ENCODE results near the gene CDH22. TPM values are rescaled to one million over a fixed set of nuclear protein-coding genes. Genes with fewer than 3 reads are reported as not detected.

The CDH22 gene
- total and polyA plus RNA-seq, 2 experiments from 2014 or later = 0.08 to 0.10 TPM

DNA sequence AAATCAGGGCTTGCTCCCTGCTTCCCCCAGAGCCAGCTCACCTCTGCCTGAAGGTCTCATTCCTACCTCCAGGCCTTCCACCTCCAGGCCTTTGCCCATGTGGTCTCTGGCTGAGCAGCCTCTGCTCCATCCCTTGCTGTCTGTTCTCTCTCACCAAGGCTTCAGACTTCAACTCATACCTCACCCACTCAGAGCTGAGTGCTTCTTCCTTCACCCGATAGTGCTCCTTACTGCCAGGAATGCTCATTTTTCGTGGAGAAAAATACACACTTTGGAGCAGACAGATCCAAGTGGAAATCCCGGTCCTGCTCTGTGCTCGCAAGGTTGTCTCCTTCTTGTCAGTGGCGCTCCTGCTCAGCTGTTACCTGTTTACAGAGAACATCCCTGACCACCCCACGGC lies 7.0 kb upstream of the CDH22 start:
- Histone ChIP-seq H2AFZ (no peak overlapping the region), H4K20me1 (replicated peaks; ENCODE audit: insufficient read depth) (peaks cover 3% of the 10 kb centered on the region; the same call in 1 of the 2 replicates), H3K27me3 (ENCODE audit: insufficient read depth) (peaks cover 50% of the 10 kb centered on the region), H3K36me3 (ENCODE audit: insufficient read depth) (no peaks in the 10 kb centered on the region), H3K79me2 (replicated peaks; ENCODE audit: insufficient read depth) (no peaks in the 10 kb centered on the region), H3F3A (replicated peaks; ENCODE audit: low read depth) (0 out of 2 replicates have a peak, but pooled peaks cover 6% of the 10 kb centered on the region), H3K4me3 (no peak overlapping the region), H3K27ac (ENCODE audit: low read depth) (no peak overlapping the region), H3K4me2 (no peak overlapping the region), H3K4me1 (ENCODE audit: insufficient read depth) (peaks cover 5% of the 10 kb centered on the region; the same call in 1 of the 2 replicates), H3K9me2 (ENCODE audit: insufficient read depth) (no peaks in the 10 kb centered on the region)
- DNase-seq (ENCODE audit: low spot score) (no peak), ATAC-seq (no peak)
- H3K4me1 Mint-ChIP-seq = peaks cover 5% of the 10 kb centered on the region
- TF ChIP-seq, protein P1, sequence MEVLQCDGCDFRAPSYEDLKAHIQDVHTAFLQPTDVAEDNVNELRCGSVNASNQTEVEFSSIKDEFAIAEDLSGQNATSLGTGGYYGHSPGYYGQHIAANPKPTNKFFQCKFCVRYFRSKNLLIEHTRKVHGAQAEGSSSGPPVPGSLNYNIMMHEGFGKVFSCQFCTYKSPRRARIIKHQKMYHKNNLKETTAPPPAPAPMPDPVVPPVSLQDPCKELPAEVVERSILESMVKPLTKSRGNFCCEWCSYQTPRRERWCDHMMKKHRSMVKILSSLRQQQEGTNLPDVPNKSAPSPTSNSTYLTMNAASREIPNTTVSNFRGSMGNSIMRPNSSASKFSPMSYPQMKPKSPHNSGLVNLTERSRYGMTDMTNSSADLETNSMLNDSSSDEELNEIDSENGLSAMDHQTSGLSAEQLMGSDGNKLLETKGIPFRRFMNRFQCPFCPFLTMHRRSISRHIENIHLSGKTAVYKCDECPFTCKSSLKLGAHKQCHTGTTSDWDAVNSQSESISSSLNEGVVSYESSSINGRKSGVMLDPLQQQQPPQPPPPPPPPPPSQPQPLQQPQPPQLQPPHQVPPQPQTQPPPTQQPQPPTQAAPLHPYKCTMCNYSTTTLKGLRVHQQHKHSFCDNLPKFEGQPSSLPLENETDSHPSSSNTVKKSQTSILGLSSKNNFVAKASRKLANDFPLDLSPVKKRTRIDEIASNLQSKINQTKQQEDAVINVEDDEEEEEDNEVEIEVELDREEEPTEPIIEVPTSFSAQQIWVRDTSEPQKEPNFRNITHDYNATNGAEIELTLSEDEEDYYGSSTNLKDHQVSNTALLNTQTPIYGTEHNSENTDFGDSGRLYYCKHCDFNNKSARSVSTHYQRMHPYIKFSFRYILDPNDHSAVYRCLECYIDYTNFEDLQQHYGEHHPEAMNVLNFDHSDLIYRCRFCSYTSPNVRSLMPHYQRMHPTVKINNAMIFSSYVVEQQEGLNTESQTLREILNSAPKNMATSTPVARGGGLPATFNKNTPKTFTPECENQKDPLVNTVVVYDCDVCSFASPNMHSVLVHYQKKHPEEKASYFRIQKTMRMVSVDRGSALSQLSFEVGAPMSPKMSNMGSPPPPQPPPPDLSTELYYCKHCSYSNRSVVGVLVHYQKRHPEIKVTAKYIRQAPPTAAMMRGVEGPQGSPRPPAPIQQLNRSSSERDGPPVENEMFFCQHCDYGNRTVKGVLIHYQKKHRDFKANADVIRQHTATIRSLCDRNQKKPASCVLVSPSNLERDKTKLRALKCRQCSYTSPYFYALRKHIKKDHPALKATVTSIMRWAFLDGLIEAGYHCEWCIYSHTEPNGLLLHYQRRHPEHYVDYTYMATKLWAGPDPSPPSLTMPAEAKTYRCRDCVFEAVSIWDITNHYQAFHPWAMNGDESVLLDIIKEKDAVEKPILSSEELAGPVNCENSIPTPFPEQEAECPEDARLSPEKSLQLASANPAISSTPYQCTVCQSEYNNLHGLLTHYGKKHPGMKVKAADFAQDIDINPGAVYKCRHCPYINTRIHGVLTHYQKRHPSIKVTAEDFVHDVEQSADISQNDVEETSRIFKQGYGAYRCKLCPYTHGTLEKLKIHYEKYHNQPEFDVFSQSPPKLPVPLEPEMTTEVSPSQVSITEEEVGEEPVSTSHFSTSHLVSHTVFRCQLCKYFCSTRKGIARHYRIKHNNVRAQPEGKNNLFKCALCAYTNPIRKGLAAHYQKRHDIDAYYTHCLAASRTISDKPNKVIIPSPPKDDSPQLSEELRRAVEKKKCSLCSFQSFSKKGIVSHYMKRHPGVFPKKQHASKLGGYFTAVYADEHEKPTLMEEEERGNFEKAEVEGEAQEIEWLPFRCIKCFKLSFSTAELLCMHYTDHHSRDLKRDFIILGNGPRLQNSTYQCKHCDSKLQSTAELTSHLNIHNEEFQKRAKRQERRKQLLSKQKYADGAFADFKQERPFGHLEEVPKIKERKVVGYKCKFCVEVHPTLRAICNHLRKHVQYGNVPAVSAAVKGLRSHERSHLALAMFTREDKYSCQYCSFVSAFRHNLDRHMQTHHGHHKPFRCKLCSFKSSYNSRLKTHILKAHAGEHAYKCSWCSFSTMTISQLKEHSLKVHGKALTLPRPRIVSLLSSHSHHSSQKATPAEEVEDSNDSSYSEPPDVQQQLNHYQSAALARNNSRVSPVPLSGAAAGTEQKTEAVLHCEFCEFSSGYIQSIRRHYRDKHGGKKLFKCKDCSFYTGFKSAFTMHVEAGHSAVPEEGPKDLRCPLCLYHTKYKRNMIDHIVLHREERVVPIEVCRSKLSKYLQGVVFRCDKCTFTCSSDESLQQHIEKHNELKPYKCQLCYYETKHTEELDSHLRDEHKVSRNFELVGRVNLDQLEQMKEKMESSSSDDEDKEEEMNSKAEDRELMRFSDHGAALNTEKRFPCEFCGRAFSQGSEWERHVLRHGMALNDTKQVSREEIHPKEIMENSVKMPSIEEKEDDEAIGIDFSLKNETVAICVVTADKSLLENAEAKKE (CRISPR knock-in tag; IDR thresholded peaks at IDR 0.05) = no peak
- TF ChIP-seq EZH2 (IDR thresholded peaks at IDR 0.05; ENCODE audit: low read depth, unreplicated experiment) = no peak
- peaks cover 44% of the 10 kb centered on the region for H3K27me3 Mint-ChIP-seq (ENCODE audit: insufficient read depth, low read depth, poor library complexity)
- no peak overlapping the region for H3K4me3 Mint-ChIP-seq
- H3K36me3 Mint-ChIP-seq (ENCODE audit: low read depth) = no peaks in the 10 kb centered on the region; the same call in 2 of the 3 replicates
- no peak overlapping the region for H3K27ac Mint-ChIP-seq
- H3K9me3 Mint-ChIP-seq = no peaks in the 10 kb centered on the region

DNA sequence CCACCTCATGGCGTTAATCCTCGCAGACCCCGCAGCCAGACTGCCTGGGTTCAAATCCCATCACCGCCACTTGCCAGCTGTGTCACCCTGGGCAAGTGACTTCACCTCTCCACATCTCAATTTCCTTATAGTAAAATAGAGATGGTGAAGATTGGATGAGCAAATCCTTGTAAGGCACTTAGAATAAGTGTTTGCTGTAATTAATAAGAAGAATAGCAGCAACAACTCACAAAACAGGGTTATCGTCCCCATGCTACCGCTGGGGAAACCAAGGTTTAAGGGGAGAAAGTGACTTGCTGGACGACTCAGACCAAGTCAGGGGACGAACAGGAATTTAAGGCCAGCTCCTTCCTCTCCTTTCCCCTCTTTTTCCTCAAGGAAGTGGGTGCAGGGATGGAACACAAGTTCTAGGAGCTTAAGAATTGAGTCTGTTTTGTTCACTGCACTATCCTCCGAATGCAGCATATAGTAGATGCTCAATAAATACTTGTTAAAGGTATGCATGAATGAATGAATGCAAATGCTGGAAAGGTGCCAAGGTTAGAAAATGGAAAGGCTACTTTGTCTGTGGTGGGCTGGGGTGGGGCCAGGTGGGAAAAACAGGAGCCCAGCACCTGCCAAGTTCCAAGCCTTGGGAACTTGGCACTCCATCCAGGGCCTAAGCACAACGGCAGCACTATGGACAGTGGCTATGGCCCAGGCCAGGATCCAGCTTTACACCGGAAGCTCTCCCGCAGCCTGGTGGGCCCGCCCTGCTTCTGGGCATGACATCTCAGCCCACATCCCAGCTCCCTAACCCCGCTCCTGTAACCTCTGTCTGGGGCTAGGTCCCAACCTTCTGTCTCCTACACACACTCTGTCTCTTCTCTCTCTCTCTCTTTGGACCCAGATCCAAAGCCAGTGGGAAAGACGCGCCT lies 4.9 kb upstream of the CDH22 start:
- ATAC-seq = peak; percentile 6; the same call in 1 of the 3 replicates
- no peaks in the 10 kb centered on the region for H3K36me3 ChIP-seq (ENCODE audit: insufficient read depth)
- TF ChIP-seq CREB1 (CRISPR knock-in tag; IDR thresholded peaks at IDR 0.05; ENCODE audit: low read depth) (no peak), NANOG (IDR thresholded peaks at IDR 0.05; ENCODE audit: borderline replicate concordance) (no peak), POLR2AphosphoS5 (IDR thresholded peaks at IDR 0.05; ENCODE audit: low read depth) (no peak), JUNB (IDR thresholded peaks at IDR 0.05; ENCODE audit: unreplicated experiment) (no peak), EZH2phosphoT487 (IDR thresholded peaks at IDR 0.05; ENCODE audit: unreplicated experiment) (no peak), EZH2 (IDR thresholded peaks at IDR 0.05; ENCODE audit: low read depth, unreplicated experiment) (peak; percentile 12)
- TF ChIP-seq, protein P2, sequence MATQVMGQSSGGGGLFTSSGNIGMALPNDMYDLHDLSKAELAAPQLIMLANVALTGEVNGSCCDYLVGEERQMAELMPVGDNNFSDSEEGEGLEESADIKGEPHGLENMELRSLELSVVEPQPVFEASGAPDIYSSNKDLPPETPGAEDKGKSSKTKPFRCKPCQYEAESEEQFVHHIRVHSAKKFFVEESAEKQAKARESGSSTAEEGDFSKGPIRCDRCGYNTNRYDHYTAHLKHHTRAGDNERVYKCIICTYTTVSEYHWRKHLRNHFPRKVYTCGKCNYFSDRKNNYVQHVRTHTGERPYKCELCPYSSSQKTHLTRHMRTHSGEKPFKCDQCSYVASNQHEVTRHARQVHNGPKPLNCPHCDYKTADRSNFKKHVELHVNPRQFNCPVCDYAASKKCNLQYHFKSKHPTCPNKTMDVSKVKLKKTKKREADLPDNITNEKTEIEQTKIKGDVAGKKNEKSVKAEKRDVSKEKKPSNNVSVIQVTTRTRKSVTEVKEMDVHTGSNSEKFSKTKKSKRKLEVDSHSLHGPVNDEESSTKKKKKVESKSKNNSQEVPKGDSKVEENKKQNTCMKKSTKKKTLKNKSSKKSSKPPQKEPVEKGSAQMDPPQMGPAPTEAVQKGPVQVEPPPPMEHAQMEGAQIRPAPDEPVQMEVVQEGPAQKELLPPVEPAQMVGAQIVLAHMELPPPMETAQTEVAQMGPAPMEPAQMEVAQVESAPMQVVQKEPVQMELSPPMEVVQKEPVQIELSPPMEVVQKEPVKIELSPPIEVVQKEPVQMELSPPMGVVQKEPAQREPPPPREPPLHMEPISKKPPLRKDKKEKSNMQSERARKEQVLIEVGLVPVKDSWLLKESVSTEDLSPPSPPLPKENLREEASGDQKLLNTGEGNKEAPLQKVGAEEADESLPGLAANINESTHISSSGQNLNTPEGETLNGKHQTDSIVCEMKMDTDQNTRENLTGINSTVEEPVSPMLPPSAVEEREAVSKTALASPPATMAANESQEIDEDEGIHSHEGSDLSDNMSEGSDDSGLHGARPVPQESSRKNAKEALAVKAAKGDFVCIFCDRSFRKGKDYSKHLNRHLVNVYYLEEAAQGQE (IDR thresholded peaks at IDR 0.05; ENCODE audit: unreplicated experiment) = peak; percentile 40
- peak overlapping the region; percentile 93 for H2AFZ ChIP-seq
- H3K9me3 Mint-ChIP-seq = no peaks in the 10 kb centered on the region
- peaks cover 10% of the 10 kb centered on the region for H3K4me1 Mint-ChIP-seq
- no peak overlapping the region for H3K27ac ChIP-seq (ENCODE audit: low read depth)
- peak overlapping the region; percentile 90 for H3K4me2 ChIP-seq
- peak overlapping the region; percentile 64 for H3K4me3 Mint-ChIP-seq
- H3K27ac Mint-ChIP-seq = no peak overlapping the region
- H3K4me1 ChIP-seq (ENCODE audit: insufficient read depth) = peaks cover 11% of the 10 kb centered on the region; the same call in 1 of the 2 replicates
- DNase-seq (ENCODE audit: low spot score) = no peak
- peaks cover 71% of the 10 kb centered on the region for H3K27me3 ChIP-seq (ENCODE audit: insufficient read depth)
- 0 out of 2 replicates have a peak, but pooled peaks cover 6% of the 10 kb centered on the region for H3F3A ChIP-seq (replicated peaks; ENCODE audit: low read depth)
- H3K36me3 Mint-ChIP-seq (ENCODE audit: low read depth) = no peaks in the 10 kb centered on the region; the same call in 2 of the 3 replicates
- no peaks in the 10 kb centered on the region for H3K9me2 ChIP-seq (ENCODE audit: insufficient read depth)
- peaks cover 9% of the 10 kb centered on the region; the same call in 1 of the 2 replicates for H4K20me1 ChIP-seq (replicated peaks; ENCODE audit: insufficient read depth)
- peak overlapping the region; percentile 89 for H3K4me3 ChIP-seq
- H3K79me2 ChIP-seq (replicated peaks; ENCODE audit: insufficient read depth) = no peaks in the 10 kb centered on the region
- peaks cover 63% of the 10 kb centered on the region for H3K27me3 Mint-ChIP-seq (ENCODE audit: insufficient read depth, low read depth, poor library complexity)

Data from GM23338 (cell line).